Measurements from ENCODE around the gene ARHGEF19. TPM values are rescaled to one million over a fixed set of nuclear protein-coding genes. Genes with fewer than 3 reads are reported as not detected.
A peak's percentile ranks its signal among the peaks of the same experiment; 100 is the strongest.

The ARHGEF19 gene
- total and polyA plus RNA-seq, 2 of the 13 experiments (the other 11 are each of a cell fraction or from before 2014, with no cell fraction given) = 1.7 to 1.8 TPM

DNA sequence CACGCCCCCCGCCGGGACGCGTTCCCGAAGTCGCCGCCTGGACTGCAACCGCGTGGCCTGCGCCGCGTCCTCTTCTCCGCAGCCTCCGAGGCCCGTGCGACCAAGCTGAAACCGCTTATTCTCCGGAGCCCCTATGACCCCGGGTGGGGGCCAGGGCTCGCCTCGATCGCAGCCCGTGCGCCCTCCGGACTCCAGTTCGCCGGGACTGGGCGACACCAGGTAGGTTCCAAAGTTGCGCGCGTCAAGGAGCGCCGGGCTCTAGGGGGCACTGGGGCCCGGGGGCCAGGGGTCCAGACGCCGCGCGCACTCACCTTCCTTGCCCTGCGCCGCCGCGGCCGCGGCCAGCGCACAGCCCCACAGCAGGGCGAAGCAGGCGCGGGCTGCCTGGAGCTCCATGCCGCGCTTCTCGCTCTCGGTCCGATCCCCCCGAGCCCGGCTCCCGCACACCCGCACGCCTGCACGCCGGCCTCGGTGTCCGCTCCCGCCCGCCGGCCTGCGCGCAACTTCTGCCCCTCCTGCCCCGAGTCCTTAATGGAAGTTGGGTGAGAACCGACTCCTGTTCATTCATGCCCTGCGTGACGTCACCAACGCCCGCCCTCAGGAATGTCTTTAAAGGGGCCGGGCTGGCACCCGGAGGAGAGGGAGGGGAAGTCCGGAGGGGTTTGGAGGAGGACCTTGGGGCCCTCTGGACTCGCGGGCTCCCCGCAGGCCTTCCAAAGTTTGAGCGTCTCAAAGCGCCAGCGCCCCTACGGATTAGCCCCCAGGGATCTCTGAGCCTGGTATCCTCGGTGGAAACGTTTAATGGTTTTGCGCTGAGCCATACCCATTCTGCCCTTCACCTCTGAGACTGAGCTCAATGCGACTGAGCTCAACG, 56.7 kb downstream of the ARHGEF19 start, which contains the start of gene EPHA2 (continued):
- no peak for TF ChIP-seq ZNF343 (CRISPR knock-in tag; IDR thresholded peaks at IDR 0.05)
- TF ChIP-seq ZNF747 (CRISPR knock-in tag; IDR thresholded peaks at IDR 0.05; ENCODE audit: borderline replicate concordance) = no peak
- peak; percentile 90 for TF ChIP-seq ZNF331 (CRISPR knock-in tag; IDR thresholded peaks at IDR 0.05)
- TF ChIP-seq ZNF207 (IDR thresholded peaks at IDR 0.05; ENCODE audit: borderline replicate concordance) = no peak
- TF ChIP-seq ZNF124 (CRISPR knock-in tag; IDR thresholded peaks at IDR 0.05) = no peak
- TF ChIP-seq JDP2 (CRISPR knock-in tag; IDR thresholded peaks at IDR 0.05; ENCODE audit: borderline replicate concordance) = no peak
- no peak for TF ChIP-seq ZNF558 (CRISPR knock-in tag; IDR thresholded peaks at IDR 0.05; ENCODE audit: borderline replicate concordance)
- no peak for TF ChIP-seq HDAC2 (CRISPR knock-in tag; IDR thresholded peaks at IDR 0.05)
- TF ChIP-seq ZNF552 (CRISPR knock-in tag; IDR thresholded peaks at IDR 0.05; ENCODE audit: borderline replicate concordance) = peak; percentile 17; the same call in 1 of the 2 replicates
- peak; percentile 62; the same call in 1 of the 2 replicates for TF ChIP-seq SMYD3 (CRISPR knock-in tag; IDR thresholded peaks at IDR 0.05)
- TF ChIP-seq, protein P1, sequence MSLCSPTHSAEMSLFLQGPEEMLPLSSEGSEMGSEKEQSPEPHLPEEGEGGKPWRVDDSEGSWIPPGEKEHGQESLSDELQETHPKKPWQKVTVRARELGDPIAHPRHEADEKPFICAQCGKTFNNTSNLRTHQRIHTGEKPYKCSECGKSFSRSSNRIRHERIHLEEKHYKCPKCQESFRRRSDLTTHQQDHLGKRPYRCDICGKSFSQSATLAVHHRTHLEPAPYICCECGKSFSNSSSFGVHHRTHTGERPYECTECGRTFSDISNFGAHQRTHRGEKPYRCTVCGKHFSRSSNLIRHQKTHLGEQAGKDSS (CRISPR knock-in tag; IDR thresholded peaks at IDR 0.05; ENCODE audit: borderline replicate concordance, low read depth) = no peak
- no peak for TF ChIP-seq ZNF12 (CRISPR knock-in tag; IDR thresholded peaks at IDR 0.05)
- TF ChIP-seq KDM4B (CRISPR knock-in tag; IDR thresholded peaks at IDR 0.05) = no peak
- no peak for TF ChIP-seq SP140L (CRISPR knock-in tag; IDR thresholded peaks at IDR 0.05; ENCODE audit: borderline replicate concordance)
- TF ChIP-seq, protein P2, sequence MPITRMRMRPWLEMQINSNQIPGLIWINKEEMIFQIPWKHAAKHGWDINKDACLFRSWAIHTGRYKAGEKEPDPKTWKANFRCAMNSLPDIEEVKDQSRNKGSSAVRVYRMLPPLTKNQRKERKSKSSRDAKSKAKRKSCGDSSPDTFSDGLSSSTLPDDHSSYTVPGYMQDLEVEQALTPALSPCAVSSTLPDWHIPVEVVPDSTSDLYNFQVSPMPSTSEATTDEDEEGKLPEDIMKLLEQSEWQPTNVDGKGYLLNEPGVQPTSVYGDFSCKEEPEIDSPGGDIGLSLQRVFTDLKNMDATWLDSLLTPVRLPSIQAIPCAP (CRISPR knock-in tag; IDR thresholded peaks at IDR 0.05; ENCODE audit: low read depth) = no peak
- no peak for TF ChIP-seq ZNF615 (CRISPR knock-in tag; IDR thresholded peaks at IDR 0.05; ENCODE audit: borderline replicate concordance)
- TF ChIP-seq, protein P3, sequence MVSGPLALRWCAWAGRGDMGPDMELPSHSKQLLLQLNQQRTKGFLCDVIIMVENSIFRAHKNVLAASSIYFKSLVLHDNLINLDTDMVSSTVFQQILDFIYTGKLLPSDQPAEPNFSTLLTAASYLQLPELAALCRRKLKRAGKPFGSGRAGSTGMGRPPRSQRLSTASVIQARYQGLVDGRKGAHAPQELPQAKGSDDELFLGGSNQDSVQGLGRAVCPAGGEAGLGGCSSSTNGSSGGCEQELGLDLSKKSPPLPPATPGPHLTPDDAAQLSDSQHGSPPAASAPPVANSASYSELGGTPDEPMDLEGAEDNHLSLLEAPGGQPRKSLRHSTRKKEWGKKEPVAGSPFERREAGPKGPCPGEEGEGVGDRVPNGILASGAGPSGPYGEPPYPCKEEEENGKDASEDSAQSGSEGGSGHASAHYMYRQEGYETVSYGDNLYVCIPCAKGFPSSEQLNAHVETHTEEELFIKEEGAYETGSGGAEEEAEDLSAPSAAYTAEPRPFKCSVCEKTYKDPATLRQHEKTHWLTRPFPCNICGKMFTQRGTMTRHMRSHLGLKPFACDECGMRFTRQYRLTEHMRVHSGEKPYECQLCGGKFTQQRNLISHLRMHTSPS (CRISPR knock-in tag; IDR thresholded peaks at IDR 0.05; ENCODE audit: low read depth) = peak; percentile 52; the same call in 1 of the 2 replicates
- no peak for TF ChIP-seq ZKSCAN5 (CRISPR knock-in tag; IDR thresholded peaks at IDR 0.05)
- TF ChIP-seq ZNF136 (CRISPR knock-in tag; IDR thresholded peaks at IDR 0.05; ENCODE audit: low read depth) = no peak
- TF ChIP-seq MATR3 (CRISPR knock-in tag; IDR thresholded peaks at IDR 0.05) = no peak
- TF ChIP-seq ZBTB38 (CRISPR knock-in tag; IDR thresholded peaks at IDR 0.05) = peak; percentile 80
- no peak for TF ChIP-seq ZNF850 (CRISPR knock-in tag; conservative IDR thresholded peaks at IDR 0.05)
- TF ChIP-seq ZNF777 (CRISPR knock-in tag; IDR thresholded peaks at IDR 0.05) = no peak
- TF ChIP-seq SRSF4 (IDR thresholded peaks at IDR 0.05; ENCODE audit: low read depth, low read length, poor library complexity, severe bottlenecking) = no peak
- no peak for TF ChIP-seq PCBP2 (optimal IDR thresholded peaks at IDR 0.05; ENCODE audit: low read depth, low read length, poor library complexity, severe bottlenecking)

Data from HepG2 (cell line).